Retinal pigment epithelial cell (primary cell): ENCODE results near the gene NGDN.

ENCODE experiments used
- DNase-seq: peaks from one replicate; pipeline ENCODE4 v3.0.0-alpha.2; 2010; ENCODE audit warnings: low read depth
- H3K4me3 ChIP-seq: 2 replicates; pipeline ENCODE4 v1.5.1; 2011; ENCODE audit warnings: mild to moderate bottlenecking, low read length, control low read depth, moderate library complexity
- CTCF ChIP-seq: conservative IDR thresholded peaks from 2 replicates; pipeline ENCODE4 v1.5.1; 2011; ENCODE audit warnings: low read depth, low read length, control low read depth, inconsistent platforms

Gene NGDN

GRCh38 chr14:23441076-23441475 is 28.4 kb upstream of the NGDN start:
- TF ChIP-seq CTCF: no peak
- H3K4me3 ChIP-seq: no peak overlapping the region
- no peak for DNase-seq

GRCh38 chr14:23442721-23443356 is 26.7 kb upstream of the NGDN start:
- no peak for DNase-seq
- H3K4me3 ChIP-seq: no peak overlapping the region
- TF ChIP-seq CTCF: no peak

GRCh38 chr14:23443411-23443812 is 26.1 kb upstream of the NGDN start:
- H3K4me3 ChIP-seq: no peak overlapping the region
- DNase-seq: no peak
- no peak for TF ChIP-seq CTCF

GRCh38 chr14:23443881-23444280 is 25.6 kb upstream of the NGDN start:
- H3K4me3 ChIP-seq: no peak overlapping the region
- TF ChIP-seq CTCF: no peak
- DNase-seq: no peak

- no peak overlapping the region for H3K4me3 ChIP-seq
- no peak for DNase-seq
- no peak for TF ChIP-seq CTCF
Measured at GRCh38 chr14:23444314-23444713, 25.2 kb upstream of the NGDN start.

GRCh38 chr14:23445773-23446172 is 23.7 kb upstream of the NGDN start:
- no peak for DNase-seq
- no peak overlapping the region for H3K4me3 ChIP-seq
- no peak for TF ChIP-seq CTCF

GRCh38 chr14:23446291-23446851 is 23.1 kb upstream of the NGDN start:
- TF ChIP-seq CTCF: peak; percentile 15
- no peak overlapping the region for H3K4me3 ChIP-seq
- peak; percentile 7 for DNase-seq
